HG03039 (cell line): ENCODE data around the gene TCF7L1.

Source experiments
- ATAC-seq: cut with Tn5 transposase; IDR thresholded peaks from one replicate; pipeline ENCODE4 v1.9.1; 2021; ENCODE audit warnings: mild to moderate bottlenecking, moderate library complexity; ENCODE audit not compliant: unreplicated experiment

TCF7L1 gene

DNA sequence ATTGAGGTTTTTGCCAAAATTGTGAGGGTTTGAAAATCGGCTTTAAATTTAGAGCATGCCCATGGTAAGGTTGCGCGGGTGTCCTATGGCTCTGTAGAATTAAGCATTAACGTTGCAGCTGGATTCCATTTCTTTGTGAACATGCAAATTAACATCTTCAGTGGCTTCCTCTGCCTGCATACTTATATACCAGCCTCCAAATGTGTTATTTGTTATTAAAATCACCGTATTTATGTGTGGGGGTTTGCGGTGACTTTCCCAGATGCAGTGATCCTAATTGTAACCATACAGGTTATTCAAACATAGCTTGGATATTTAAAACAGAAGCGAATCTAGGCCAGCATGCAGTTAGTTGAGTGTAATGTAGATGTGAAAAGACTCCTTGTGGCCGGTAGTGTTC, 114.4 kb downstream of the TCF7L1 start:
- ATAC-seq = no peak

- no peak for ATAC-seq
Observed at GRCh38 chr2:85248773-85249509, 115.7 kb downstream of the TCF7L1 start.

DNA sequence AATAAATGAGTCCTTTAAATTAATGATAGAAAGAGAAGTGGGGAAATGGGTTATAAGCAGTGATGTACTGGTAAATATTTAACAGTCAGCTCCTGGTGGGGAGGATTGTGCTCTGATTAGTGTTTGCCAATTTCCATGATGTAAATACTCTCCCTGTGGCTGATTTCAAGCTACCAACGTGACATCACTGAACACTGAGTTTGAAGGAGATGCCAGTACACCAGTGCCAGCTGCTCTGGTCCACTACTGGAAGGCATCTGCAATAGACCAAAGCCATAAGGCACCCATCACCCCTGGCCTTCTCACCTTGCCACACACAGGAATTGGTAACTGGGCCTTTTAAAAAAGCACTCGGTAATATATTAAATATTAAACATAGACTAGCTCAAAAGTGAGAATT, 116.9 kb downstream of the TCF7L1 start:
- ATAC-seq = no peak

DNA sequence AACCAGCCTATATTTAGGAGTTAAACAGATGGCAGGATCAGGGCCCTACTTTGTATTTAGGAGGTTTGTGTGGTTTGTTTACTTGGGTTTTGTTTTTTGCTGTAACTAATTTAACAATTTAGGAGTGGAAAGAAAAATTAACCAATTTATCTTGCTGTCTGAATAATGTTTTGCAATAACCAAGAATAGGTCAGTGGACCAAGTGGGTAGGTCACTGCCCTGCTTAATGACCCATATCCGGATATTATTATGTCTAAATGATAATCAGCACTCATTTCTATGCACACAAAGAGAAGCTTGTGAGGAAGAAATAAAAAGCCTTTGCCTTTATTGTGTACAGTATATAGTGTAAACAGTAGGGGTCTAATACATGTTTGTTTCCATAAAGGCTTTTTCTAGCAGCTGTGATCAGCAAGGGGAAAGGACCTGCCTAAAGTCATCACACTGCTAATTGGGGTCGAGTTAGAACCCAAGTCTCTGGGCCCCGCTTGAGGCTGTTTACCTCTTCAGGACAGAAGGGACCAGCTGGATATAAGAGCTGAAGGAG, 118.0 kb downstream of the TCF7L1 start:
- ATAC-seq = no peak

GRCh38 chr2:85253890-85254289, 120.7 kb downstream of the TCF7L1 start:
- ATAC-seq = no peak

DNA sequence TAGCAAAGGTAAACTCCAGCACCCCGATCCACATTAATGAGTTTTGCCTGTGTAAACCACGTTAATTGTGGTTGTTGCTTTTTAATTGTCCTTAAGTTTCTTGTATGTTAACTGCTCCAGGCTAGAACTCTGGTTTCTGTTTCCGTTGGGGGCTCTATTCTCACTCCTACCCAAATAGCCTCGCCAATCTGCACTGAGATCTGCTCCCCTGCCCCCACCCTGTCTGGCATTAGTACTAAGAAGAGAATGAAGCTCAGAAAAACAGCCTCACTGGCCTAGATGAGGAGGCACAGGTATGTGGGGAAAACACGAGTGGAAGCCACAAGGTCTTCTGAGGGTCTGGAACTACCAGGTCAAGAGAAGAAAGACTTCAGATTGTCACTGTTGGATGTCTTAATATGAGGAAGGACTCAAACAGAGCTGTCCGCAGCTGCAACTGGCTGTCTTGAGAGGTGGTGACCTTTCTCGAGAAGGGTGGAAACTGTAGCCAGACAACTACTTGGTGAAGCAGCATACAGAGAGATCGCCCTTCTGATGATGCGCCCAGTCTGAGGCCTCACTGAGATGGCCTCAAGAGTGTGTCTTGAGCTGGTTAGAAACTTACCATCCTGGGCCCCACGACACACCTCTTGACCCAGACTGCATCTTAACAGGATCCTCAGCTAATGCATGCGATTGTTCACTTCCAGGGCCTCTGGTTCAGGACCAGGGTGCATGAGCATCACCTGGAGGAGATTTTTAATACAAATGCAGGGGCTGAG, 121.5 kb downstream of the TCF7L1 start:
- ATAC-seq = no peak

- no peak for ATAC-seq
Observed at GRCh38 chr2:85255456-85255812, 122.2 kb downstream of the TCF7L1 start.

DNA sequence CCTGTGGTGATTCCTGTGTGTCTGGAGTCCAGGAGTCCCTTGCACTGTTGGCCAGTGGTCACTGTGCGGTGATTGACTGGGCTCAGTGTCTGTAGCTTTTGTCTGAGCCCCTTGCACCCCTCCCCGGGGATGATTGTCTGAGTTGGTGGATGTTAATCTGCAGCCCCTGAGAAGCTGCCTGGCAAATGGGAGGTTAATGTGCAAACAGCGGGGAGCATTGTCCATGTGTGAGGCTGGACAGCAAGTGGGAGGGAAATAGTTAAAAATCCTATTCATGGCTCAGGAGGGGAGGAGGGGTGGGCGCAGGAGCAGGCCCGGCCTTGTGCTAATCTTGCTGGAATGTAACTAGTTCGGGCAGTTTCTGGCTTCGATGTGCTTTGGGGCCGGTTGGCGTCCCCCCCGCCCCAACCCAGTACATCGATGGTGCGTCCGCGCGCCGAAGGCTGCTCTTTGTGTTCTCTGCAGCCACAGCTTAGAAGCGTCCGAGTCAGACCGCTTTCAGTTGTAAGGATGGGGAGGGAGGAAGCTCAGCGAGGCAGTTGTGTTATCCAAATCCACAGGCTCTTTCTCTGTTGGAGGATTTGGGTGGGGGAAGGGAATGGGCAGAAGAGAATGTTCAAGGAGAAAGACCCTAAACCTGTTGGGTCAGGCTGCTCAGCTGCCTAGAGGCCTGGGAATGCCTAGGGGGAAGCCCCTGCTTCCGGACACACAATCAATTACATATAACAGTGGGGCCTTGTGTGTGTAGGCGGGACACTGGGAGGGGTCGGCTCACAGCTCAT, 122.8 kb downstream of the TCF7L1 start:
- ATAC-seq = no peak

DNA sequence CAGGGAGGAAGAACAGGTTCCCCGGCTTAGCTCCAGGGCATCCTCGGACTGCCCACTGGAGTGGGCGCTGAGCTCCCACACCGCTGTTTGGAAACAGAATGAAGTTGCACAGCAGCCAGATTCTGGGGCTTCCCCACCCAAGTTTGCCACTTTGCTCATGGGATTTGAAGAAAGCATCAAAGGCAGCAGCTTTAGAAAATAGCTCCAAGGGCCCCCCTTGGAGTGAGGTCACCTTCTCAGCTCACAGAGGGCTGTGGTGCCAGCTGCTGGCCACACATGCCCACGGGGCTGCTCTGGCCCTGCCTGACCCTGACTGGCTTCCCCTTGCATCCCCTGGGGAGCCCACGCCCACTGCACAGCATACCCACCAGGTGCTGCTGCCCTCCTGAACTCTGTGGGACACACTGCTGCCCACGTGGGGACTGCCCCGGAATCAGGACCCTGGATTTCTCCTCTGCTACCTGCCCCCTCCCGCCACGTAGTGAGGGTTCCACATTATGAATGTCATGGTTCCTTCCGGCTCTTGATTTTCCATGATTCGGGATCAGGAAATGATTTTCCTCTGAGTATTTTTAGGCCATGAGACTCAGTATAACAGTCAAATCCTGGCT, 124.3 kb downstream of the TCF7L1 start:
- no peak for ATAC-seq

DNA sequence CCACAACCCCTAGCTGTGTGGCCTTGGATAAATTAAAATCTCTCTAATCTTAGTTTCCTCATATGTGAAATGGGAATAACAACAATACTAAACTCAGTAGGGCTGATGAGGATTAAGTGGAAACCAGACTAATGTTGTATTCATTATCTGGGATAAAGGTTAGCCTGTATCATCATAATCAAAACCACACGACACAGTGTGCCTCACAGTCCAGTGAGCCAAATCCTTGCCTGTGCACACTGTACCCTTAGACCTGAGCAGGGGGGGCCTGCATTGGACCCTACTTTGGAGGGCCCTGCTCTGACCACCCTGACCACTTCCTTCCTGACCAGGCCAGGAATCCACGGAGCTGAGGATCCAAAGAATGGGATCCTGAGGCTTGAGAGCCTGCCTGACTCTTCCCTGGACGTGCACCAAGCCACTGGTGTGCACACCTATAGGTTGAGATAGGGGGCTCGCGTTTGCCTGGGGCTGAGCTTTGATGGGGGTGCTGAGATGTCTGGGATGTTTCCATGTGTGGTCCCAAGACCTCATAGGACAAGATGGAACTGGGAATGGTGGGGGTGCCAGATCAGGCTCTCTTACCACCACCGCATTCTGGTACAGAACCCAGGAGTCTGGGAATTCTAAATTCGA, 124.9 kb downstream of the TCF7L1 start:
- no peak for ATAC-seq

GRCh38 chr2:85259101-85259590, 126.0 kb downstream of the TCF7L1 start:
- ATAC-seq = no peak

- ATAC-seq = no peak
Observed at GRCh38 chr2:85259879-85260278, 126.7 kb downstream of the TCF7L1 start.

DNA sequence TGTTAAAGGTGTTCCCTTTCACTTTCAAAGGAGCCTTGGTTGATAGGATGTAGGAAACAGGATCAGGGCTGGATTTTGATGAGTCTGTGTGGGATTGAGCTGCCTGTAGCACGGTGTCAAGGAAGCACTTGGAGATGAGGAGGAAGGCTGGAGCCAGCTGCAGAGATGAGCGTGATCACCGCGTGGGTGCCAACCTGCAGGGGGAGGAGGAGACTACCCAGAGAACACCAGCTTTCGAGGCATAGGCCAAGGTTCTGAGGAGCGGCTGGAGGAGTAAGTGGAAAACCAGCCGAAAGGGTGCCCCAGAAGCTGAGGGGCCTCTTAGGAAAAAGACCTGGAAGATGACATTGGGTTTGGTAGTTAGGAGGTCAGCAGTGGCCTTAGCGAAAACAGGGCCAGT, 130.4 kb downstream of the TCF7L1 start:
- no peak for ATAC-seq

- no peak for ATAC-seq
Observed at GRCh38 chr2:85264471-85264870, 131.3 kb downstream of the TCF7L1 start.

DNA sequence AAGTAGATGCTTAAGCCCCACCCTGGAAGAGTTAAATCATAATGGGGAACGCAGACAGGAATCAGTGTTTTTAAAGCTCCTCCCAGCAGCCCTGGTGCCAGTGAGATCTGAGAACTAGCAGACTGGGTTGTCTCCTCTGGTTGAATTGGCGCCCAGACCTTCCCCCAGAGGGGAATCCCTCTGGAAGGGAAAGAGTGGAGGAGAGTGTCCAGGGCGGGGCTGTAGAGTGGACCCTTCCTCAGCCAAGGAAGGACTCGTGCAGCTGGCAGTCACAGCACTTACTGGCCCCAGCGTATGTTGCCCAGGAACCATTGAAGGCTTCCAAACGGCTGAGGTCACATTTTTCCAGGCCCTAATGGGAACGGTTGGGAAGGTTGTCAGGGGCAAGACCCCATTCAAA, 132.1 kb downstream of the TCF7L1 start:
- ATAC-seq = no peak

GRCh38 chr2:85266146-85267041, 133.2 kb downstream of the TCF7L1 start:
- ATAC-seq = no peak

GRCh38 chr2:85269959-85270358, 136.8 kb downstream of the TCF7L1 start:
- ATAC-seq = no peak

DNA sequence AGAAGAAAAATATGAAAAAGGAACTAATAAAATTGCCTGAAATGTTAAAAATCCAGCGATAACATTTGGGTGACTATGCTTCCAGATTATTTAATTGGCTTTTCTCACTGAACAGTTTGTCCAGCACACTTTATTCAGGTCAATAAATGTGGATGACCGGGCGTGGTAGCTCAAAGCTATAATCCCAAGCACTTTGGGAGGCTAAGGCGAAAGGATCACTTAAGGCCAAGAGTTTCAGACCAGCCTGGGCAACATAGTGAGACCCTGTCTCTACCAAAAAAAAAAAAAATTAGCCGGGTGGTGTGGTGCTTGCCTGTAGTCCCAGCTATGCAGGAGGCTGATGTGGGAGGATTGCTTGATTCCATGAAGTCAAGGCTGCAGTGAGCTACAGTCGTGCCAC, 139.2 kb downstream of the TCF7L1 start:
- no peak for ATAC-seq
